GM19025 (cell line): ENCODE measurements around the gene SDC3.
"Not testable (repeated sequence)": the region's sequence is repeated elsewhere in the genome, so short reads cannot be mapped to it uniquely, and the experiment has no call there.

Experiments used
- ATAC-seq: cut with Tn5 transposase; IDR thresholded peaks from one replicate; pipeline ENCODE4 v1.9.1; 2021; ENCODE audit warnings: mild to moderate bottlenecking, low read depth, moderate library complexity; ENCODE audit not compliant: unreplicated experiment

The SDC3 gene

DNA sequence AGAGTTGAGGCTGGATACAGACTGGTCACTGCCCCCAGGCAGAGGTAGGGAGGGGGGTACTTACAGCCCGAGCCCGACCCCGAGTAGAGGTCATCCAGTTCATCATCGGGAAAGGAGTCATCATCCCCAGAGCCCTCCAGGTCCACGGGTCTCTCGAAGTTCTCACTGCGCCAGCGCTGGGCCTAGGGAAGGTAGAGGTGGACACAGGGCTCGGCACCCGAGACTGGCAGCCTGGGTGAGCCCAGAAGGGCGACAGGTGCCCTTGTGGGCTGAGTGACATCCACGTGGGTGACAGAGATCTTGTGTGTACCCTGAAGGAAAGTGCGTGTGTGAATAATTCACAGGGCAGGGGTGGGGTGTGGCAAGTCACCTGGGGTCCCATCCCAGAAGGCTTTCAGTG lies 30.0 kb downstream of the SDC3 start:
- no peak for ATAC-seq

- no peak for ATAC-seq
These were observed 30.5 kb downstream of the SDC3 start for GRCh38 chr1:30878016-30878415.

GRCh38 chr1:30877205-30877912 lies 31.2 kb downstream of the SDC3 start:
- ATAC-seq, result no peak

DNA sequence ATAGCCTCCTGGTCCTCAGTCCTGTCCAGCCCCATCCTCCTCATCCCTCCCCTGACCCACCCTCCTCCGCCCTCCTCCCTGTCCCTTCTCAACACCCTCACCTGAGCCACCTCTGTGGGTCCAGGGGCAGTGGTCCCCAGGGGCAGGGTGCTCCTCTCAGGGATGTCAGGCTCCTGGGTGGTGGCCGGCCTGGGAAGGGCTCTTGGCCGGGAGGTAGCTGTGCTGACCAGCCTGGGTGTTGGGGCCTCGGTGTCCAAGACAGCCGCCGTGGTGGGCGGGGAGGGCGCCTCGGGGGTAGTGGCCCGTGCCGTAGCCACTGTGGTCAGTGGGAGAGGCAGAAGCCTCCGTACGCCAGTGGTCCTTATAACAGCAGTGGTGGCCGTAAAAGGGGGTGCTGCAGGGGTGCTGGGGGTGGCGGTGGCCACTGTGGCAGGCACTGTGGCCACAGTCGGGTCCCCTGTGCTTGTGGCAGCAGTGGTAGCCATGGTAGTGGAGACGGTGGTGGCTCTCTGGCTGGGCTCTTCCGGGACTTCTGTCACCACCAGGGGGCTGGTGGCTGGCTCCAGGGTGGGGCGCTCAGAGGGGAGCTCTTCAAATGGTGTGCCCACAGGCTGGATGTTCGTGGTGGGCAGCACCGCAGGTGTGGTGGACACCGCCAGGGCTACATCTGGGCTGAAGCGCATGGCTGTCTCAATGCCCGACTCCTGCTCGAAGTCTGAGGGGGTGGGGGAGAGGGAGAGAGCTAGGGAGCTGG lies 31.9 kb downstream of the SDC3 start:
- no peak for ATAC-seq

DNA sequence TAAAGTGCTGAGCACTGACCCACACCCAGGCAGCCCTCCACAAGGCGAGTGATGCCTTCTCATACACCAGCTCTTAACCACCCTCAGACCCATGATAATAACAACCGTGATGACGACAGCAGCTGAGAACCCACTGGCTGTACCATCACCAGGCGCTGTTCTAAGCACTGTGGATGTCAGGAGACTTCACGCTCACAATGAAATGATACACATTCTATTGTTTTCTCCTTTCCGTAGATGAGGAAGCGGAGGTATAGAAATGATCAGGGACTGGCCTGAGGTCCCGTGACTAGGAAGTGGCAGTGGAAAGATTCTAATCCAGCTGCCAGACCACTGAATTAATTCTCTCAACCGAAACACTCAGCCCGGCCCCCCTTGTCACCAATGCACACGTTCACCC lies 32.6 kb downstream of the SDC3 start:
- no peak for ATAC-seq

- ATAC-seq, result no peak
These were observed 33.4 kb downstream of the SDC3 start for GRCh38 chr1:30875197-30875596.

DNA sequence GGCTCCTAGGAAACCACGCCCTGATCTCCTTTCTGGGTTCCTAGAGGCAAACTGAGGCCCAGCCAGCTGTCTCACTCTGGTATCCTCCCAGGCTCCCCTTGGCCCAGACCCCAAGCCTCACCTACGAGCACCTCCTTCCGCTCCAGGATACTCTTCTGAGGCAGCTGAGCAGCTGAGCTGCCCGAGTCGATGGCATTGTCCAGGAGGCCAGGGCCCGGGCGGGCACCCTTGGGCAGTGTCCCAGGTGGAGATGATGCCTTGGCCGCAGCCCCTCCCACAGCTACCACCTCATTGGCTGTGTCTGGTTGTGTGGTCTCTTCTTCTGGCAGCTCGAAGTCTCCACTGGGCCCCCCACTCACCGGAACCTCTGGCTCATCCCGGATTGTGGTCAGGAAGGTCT lies 34.4 kb downstream of the SDC3 start:
- no peak for ATAC-seq

GRCh38 chr1:30872948-30873263 lies 35.7 kb downstream of the SDC3 start:
- ATAC-seq, result no peak

DNA sequence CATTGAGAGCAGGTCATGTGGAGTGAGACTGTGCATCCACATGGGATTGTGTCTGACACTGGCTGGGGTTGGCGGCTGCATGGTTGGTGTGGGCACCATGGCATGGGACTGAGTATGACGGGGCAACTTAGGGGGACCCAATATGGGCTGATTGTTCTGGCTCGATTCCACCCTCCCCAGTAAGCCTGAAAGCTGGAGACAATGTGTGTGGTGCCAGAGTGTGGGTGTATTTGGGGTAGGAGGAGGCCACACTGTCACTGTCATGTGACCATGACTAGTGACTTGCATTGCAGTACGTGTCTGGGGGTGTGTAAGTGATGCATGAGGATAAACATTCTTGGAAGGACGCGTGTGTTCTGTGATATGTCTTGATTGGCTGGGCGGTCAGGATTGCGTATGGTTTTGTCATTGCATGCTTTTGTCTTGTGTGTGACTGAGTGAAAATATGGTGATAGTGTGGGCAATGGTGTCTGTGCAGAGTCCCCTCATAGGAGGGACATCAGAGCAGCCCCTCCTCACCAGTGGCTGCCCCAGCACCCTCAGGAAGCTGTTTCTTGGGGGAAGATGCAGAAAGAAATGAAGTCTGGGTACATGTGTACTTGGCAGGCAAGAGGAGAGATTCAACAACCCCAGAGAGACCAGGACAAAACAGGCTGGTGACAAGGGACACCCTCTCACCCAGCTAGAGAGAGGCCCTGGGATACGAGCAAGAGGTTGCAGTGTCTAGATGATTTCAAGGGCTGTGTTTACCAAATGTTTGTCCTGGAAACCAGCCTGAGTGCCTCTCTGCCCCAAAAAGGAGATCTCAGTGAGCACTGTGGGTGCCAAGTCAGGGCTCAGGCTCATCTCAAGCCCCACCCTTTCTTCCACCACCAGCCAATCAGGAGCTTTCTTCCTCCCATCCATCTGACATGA lies 36.3 kb downstream of the SDC3 start:
- no peak for ATAC-seq

GRCh38 chr1:30871276-30871871 lies 37.2 kb downstream of the SDC3 start:
- ATAC-seq, result no peak

DNA sequence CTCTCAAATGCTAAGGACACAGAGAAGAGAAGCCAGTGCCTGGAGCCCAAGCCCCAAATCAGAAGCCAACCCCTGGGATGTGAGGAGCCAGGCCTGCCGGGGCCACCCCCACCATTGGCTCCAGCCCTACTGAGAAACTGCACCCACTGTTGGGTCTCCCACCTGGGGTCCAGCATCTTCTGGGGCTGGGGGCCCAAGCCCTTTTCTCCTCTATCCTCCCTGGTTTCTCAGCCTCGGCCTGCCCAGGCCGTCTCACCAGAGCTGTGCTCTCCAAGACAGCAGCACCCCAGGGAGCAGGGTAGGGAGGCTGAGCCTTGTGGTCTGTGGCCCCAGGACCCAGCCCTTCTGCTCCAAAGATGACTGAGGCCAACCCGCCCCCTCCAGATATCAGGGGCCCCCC lies 37.9 kb downstream of the SDC3 start:
- no peak for ATAC-seq

- ATAC-seq, result no peak
These were observed 38.5 kb downstream of the SDC3 start for GRCh38 chr1:30870035-30870434.

- ATAC-seq, result no peak
These were observed 39.6 kb downstream of the SDC3 start for GRCh38 chr1:30868833-30869435.

- not testable (repeated sequence) for ATAC-seq
These were observed 40.5 kb downstream of the SDC3 start for GRCh38 chr1:30868057-30868456.

GRCh38 chr1:30867537-30867936 lies 41.0 kb downstream of the SDC3 start:
- ATAC-seq, result no peak

GRCh38 chr1:30866594-30866993 lies 42.0 kb downstream of the SDC3 start:
- no peak for ATAC-seq

- ATAC-seq, result no peak
These were observed 43.9 kb downstream of the SDC3 start for GRCh38 chr1:30864681-30865080.

GRCh38 chr1:30863858-30864604 lies 44.5 kb downstream of the SDC3 start:
- no peak for ATAC-seq

GRCh38 chr1:30860320-30860652 lies 48.3 kb downstream of the SDC3 start:
- ATAC-seq, result no peak

DNA sequence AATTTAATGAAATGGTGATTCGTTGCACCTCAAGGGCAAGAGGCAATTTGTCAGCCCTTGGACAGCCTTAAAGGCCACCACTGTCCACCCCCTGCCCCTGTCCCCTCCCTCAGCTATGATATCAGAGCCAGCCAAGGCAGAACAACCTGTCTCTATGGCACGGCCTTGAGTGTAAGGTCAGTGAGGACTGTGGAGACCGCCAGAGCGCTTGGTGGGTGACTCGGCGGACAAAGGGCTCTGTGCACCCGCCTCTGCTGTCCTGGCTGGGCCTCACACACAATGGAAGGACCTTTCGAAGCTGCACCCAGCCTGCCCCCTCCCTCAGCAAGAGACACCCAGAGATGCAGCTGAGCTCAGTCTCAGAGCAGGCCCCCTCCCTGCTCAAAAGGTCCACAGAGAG lies 50.6 kb downstream of the SDC3 start:
- ATAC-seq, result no peak
